Keratinocyte (primary cell): ENCODE results near the gene TRIB2.

Experiments used
- EZH2 ChIP-seq: IDR thresholded peaks from one replicate; pipeline ENCODE4 v1.6.1; 2012; ENCODE audit warnings: inconsistent platforms, mild to moderate bottlenecking, low read length, moderate library complexity
- TF ChIP-seq, protein P1 (sequence below), 3 experiments: IDR thresholded peaks in 1 of 3; conservative IDR thresholded peaks in 1 of 3; optimal IDR thresholded peaks in 1 of 3; 2 replicates in 2 of 3; 3 replicates in 1 of 3; pipeline versions ENCODE3 to v1.5.1; 2011; ENCODE audit warnings: low read length in 3 of 3, mild to moderate bottlenecking in 3 of 3, moderate library complexity in 2 of 3, control low read depth in 1 of 3, inconsistent platforms in 1 of 3; ENCODE audit not compliant: insufficient read depth in 2 of 3; ENCODE audit errors: extremely low read depth in 1 of 3

- TF ChIP-seq, protein P1, sequence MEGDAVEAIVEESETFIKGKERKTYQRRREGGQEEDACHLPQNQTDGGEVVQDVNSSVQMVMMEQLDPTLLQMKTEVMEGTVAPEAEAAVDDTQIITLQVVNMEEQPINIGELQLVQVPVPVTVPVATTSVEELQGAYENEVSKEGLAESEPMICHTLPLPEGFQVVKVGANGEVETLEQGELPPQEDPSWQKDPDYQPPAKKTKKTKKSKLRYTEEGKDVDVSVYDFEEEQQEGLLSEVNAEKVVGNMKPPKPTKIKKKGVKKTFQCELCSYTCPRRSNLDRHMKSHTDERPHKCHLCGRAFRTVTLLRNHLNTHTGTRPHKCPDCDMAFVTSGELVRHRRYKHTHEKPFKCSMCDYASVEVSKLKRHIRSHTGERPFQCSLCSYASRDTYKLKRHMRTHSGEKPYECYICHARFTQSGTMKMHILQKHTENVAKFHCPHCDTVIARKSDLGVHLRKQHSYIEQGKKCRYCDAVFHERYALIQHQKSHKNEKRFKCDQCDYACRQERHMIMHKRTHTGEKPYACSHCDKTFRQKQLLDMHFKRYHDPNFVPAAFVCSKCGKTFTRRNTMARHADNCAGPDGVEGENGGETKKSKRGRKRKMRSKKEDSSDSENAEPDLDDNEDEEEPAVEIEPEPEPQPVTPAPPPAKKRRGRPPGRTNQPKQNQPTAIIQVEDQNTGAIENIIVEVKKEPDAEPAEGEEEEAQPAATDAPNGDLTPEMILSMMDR (optimal IDR thresholded peaks at IDR 0.05 in 1 of 3, IDR thresholded peaks at IDR 0.05 in 1 of 3, conservative IDR thresholded peaks at IDR 0.05 in 1 of 3; ENCODE audit: extremely low read depth in 1 of 3, insufficient read depth in 2 of 3, low read length in 3 of 3): no peak
- TF ChIP-seq EZH2: no peak
Observed at GRCh38 chr2:12694990-12695774, 21.6 kb upstream of the TRIB2 start.
